ENCODE results near the gene CSRP1. TPM values are rescaled to one million over a fixed set of nuclear protein-coding genes. Genes with fewer than 3 reads are reported as not detected.
"Not testable (repeated sequence)": the region's sequence is repeated elsewhere in the genome, so short reads cannot be mapped to it uniquely, and the experiment has no call there.

Gene CSRP1
- total RNA-seq, 1 donor from 2014 or later, result 317 TPM

DNA sequence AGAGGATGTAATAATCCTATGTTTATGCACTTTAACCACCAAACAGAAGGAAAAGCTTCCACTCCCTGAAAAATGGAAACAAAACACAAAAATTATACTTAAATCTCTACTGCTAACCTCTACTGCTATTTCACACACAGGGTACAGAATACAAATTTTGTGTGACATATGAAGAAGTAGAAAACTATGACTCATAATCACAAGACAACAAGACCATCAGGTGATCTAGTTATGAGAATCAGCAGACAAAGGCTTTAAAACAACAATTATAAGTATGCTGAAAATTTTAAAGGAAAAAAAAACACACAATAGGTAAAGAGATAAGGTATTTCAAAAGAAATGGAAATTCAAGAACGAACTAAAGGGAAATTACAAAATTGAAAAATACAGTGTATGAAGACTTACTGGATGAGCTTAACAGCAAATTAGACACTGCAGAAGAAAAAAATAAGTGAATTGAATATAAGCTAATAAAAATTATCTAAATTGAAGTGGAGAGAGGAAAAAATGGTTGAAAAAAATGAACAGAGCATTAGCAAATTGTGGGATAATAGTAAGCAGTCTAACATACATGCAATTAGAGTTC is 18.4 kb upstream of the CSRP1 start:
- Histone ChIP-seq H3K4me1 (ENCODE audit: insufficient read depth, low read length) (peaks cover under 1% of the 10 kb centered on the region), H4K20me1 (ENCODE audit: insufficient read depth, low read length) (no peaks in the 10 kb centered on the region), H3K9ac (ENCODE audit: low read length) (no peak overlapping the region), H3K27ac (ENCODE audit: low read depth, low read length) (no peak overlapping the region), H2AFZ (ENCODE audit: low read depth, low read length) (no peak overlapping the region), H3K9me3 (ENCODE audit: insufficient read depth, low read depth, low read length) (no peaks in the 10 kb centered on the region), H3K36me3 (ENCODE audit: insufficient read depth, low read length) (no peaks in the 10 kb centered on the region), H3K79me2 (ENCODE audit: insufficient read depth, low read length) (no peaks in the 10 kb centered on the region), H3K4me2 (ENCODE audit: low read length) (no peak overlapping the region), H3K27me3 (ENCODE audit: insufficient read depth, low read length) (no peaks in the 10 kb centered on the region), H3K4me3 (ENCODE audit: insufficient read depth, low read depth, low read length) (no peak overlapping the region)
- Mint-ChIP-seq H3K36me3 (ENCODE audit: low read depth, unreplicated experiment) (no peaks in the 10 kb centered on the region), H3K27me3 (ENCODE audit: low read depth, unreplicated experiment) (no peaks in the 10 kb centered on the region), H3K9me3 (ENCODE audit: unreplicated experiment) (no peaks in the 10 kb centered on the region), H3K4me1 (ENCODE audit: low read depth, unreplicated experiment) (peaks cover 1% of the 10 kb centered on the region), H3K27ac (ENCODE audit: unreplicated experiment) (peak overlapping the region; percentile 35), H3K4me3 (ENCODE audit: unreplicated experiment) (no peak overlapping the region)
- DNase-seq (ENCODE audit: low read depth) (no peak), FAIRE-seq (no peak)
- TF ChIP-seq EZH2 (IDR thresholded peaks at IDR 0.05; ENCODE audit: insufficient read depth, low read length) (no peak), CTCF (IDR thresholded peaks at IDR 0.05; ENCODE audit: insufficient read depth, low read depth, low read length) (no peak)

DNA sequence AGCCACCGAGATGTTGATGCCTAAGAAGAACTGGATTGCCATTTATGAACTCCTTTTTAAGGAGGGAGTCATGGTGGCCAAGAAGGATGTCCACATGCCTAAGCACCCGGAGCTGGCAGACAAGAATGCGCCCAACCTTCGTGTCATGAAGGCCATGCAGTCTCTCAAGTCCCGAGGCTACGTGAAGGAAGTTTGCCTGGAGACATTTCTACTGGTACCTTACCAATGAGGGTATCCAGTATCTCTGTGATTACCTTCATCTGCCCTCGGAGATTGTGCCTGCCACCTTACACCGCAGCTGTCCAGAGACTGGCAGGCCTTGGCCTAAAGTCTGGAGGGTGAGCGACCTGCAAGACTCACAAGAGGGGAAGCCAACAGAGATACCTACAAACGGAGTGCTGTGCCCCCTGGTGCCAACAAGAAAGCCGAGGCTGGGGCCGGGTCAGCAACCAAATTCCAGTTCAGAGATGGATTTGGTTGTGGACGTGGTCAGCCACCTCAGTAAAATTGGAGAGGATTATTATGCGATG is 13.2 kb upstream of the CSRP1 start:
- not testable (repeated sequence) for H3K4me1 Mint-ChIP-seq (ENCODE audit: low read depth, unreplicated experiment); H3K27ac ChIP-seq (ENCODE audit: low read depth, low read length); H3K9ac ChIP-seq (ENCODE audit: low read length); DNase-seq (ENCODE audit: low read depth); FAIRE-seq; H3K36me3 ChIP-seq (ENCODE audit: insufficient read depth, low read length); H3K9me3 Mint-ChIP-seq (ENCODE audit: unreplicated experiment); H3K4me1 ChIP-seq (ENCODE audit: insufficient read depth, low read length); H3K27ac Mint-ChIP-seq (ENCODE audit: unreplicated experiment); H3K79me2 ChIP-seq (ENCODE audit: insufficient read depth, low read length); H3K4me3 Mint-ChIP-seq (ENCODE audit: unreplicated experiment); H3K9me3 ChIP-seq (ENCODE audit: insufficient read depth, low read depth, low read length); H3K4me2 ChIP-seq (ENCODE audit: low read length); H3K4me3 ChIP-seq (ENCODE audit: insufficient read depth, low read depth, low read length); H3K27me3 ChIP-seq (ENCODE audit: insufficient read depth, low read length); H3K36me3 Mint-ChIP-seq (ENCODE audit: low read depth, unreplicated experiment); H4K20me1 ChIP-seq (ENCODE audit: insufficient read depth, low read length); H2AFZ ChIP-seq (ENCODE audit: low read depth, low read length)
- peaks cover 10% of the 10 kb centered on the region for H3K27me3 Mint-ChIP-seq (ENCODE audit: low read depth, unreplicated experiment)

- H3K4me2 ChIP-seq (ENCODE audit: low read length), result no peak overlapping the region
- no peaks in the 10 kb centered on the region for H3K36me3 Mint-ChIP-seq (ENCODE audit: low read depth, unreplicated experiment)
- no peaks in the 10 kb centered on the region for H4K20me1 ChIP-seq (ENCODE audit: insufficient read depth, low read length)
- peaks cover 3% of the 10 kb centered on the region for H3K4me1 ChIP-seq (ENCODE audit: insufficient read depth, low read length)
- H3K27ac ChIP-seq (ENCODE audit: low read depth, low read length), result no peak overlapping the region
- H3K27ac Mint-ChIP-seq (ENCODE audit: unreplicated experiment), result no peak overlapping the region
- FAIRE-seq (no peak), DNase-seq (ENCODE audit: low read depth) (no peak)
- H3K9me3 Mint-ChIP-seq (ENCODE audit: unreplicated experiment), result no peaks in the 10 kb centered on the region
- no peaks in the 10 kb centered on the region for H3K36me3 ChIP-seq (ENCODE audit: insufficient read depth, low read length)
- H2AFZ ChIP-seq (ENCODE audit: low read depth, low read length), result no peak overlapping the region
- peaks cover 7% of the 10 kb centered on the region for H3K4me1 Mint-ChIP-seq (ENCODE audit: low read depth, unreplicated experiment)
- TF ChIP-seq CTCF (IDR thresholded peaks at IDR 0.05; ENCODE audit: insufficient read depth, low read depth, low read length) (no peak), EZH2 (IDR thresholded peaks at IDR 0.05; ENCODE audit: insufficient read depth, low read length) (no peak)
- no peaks in the 10 kb centered on the region for H3K27me3 ChIP-seq (ENCODE audit: insufficient read depth, low read length)
- no peak overlapping the region for H3K9ac ChIP-seq (ENCODE audit: low read length)
- H3K79me2 ChIP-seq (ENCODE audit: insufficient read depth, low read length), result no peaks in the 10 kb centered on the region
- H3K4me3 Mint-ChIP-seq (ENCODE audit: unreplicated experiment), result no peak overlapping the region
- no peaks in the 10 kb centered on the region for H3K9me3 ChIP-seq (ENCODE audit: insufficient read depth, low read depth, low read length)
- H3K4me3 ChIP-seq (ENCODE audit: insufficient read depth, low read depth, low read length), result no peak overlapping the region
- H3K27me3 Mint-ChIP-seq (ENCODE audit: low read depth, unreplicated experiment), result peaks cover 11% of the 10 kb centered on the region
Observed at GRCh38 chr1:201518071-201518470, 11.1 kb upstream of the CSRP1 start.

Measured in astrocyte (in vitro differentiated cells and primary cell).